SK-N-SH treated with all-trans-retinoic acid at 6 μM for 48 hours (cell line): ENCODE measurements around the gene CD38.

Experiments used
- ATAC-seq: fragments of 200-7000 bp; cut with Tn5 transposase; 3 replicates; pipeline ENCODE4 v1.9.1; 2020; ENCODE audit warnings: mild to moderate bottlenecking, moderate library complexity
- ARNTL ChIP-seq: fragments of 450-650 bp; formaldehyde crosslinking; IDR thresholded peaks from 2 replicates; pipeline ENCODE4 v1.5.0; 2020; ENCODE audit warnings: low read depth, mild to moderate bottlenecking, moderate library complexity, borderline replicate concordance
- BACH2 ChIP-seq: fragments of 250-450 bp; sonication (Bioruptor Pico); IDR thresholded peaks from 2 replicates; pipeline ENCODE4 v1.9.0; 2021; ENCODE audit warnings: mild to moderate bottlenecking, borderline replicate concordance
- CREB5 ChIP-seq: fragments of 250-450 bp; sonication (Bioruptor Pico); IDR thresholded peaks from 2 replicates; pipeline ENCODE4 v1.5.1; 2020; ENCODE audit warnings: low read depth, mild to moderate bottlenecking, moderate library complexity
- ESRRG ChIP-seq: fragments of 250-450 bp; sonication (Bioruptor Pico); IDR thresholded peaks from 2 replicates; pipeline ENCODE4 v1.6.1; 2021; ENCODE audit warnings: mild to moderate bottlenecking
- GLIS3 ChIP-seq: fragments of 250-450 bp; sonication (Bioruptor Pico); IDR thresholded peaks from 2 replicates; pipeline ENCODE4 v1.5.0; 2020; ENCODE audit warnings: mild to moderate bottlenecking, moderate library complexity
- OSR1 ChIP-seq: fragments of 250-450 bp; sonication (Bioruptor Pico); IDR thresholded peaks from 2 replicates; pipeline ENCODE4 v1.8.0; 2022; ENCODE audit warnings: moderate library complexity, mild to moderate bottlenecking, inconsistent platforms
- PATZ1 ChIP-seq: fragments of 250-450 bp; sonication (Bioruptor Pico); IDR thresholded peaks from 2 replicates; pipeline ENCODE4 v1.8.0; 2020; ENCODE audit warnings: mild to moderate bottlenecking, moderate library complexity, borderline replicate concordance
- POU6F1 ChIP-seq: fragments of 250-450 bp; sonication (Bioruptor Pico); IDR thresholded peaks from 2 replicates; pipeline ENCODE4 v1.8.0; 2021; ENCODE audit warnings: low read depth, mild to moderate bottlenecking, moderate library complexity, borderline replicate concordance
- PPARA ChIP-seq: fragments of 250-450 bp; sonication (Bioruptor Pico); IDR thresholded peaks from 2 replicates; pipeline ENCODE4 v1.5.0; 2020; ENCODE audit warnings: mild to moderate bottlenecking, borderline replicate concordance
- SNAI2 ChIP-seq: fragments of 250-450 bp; sonication (Bioruptor Pico); IDR thresholded peaks from 2 replicates; pipeline ENCODE4 v1.5.0; 2020; ENCODE audit warnings: mild to moderate bottlenecking, moderate library complexity
- TCF4 ChIP-seq: fragments of 250-450 bp; sonication (Bioruptor Pico); IDR thresholded peaks from 2 replicates; pipeline ENCODE4 v1.8.0; 2021; ENCODE audit warnings: mild to moderate bottlenecking, moderate library complexity, borderline replicate concordance
- TOX ChIP-seq: fragments of 250-450 bp; sonication (Bioruptor Pico); IDR thresholded peaks from 2 replicates; pipeline ENCODE4 v1.8.0; 2021; ENCODE audit warnings: mild to moderate bottlenecking, moderate library complexity, borderline replicate concordance
- TSHZ2 ChIP-seq: fragments of 250-450 bp; sonication (Bioruptor Pico); IDR thresholded peaks from 2 replicates; pipeline ENCODE4 v1.5.0; 2020; ENCODE audit warnings: mild to moderate bottlenecking, moderate library complexity
- ZC3H10 ChIP-seq: fragments of 250-450 bp; sonication (Bioruptor Pico); IDR thresholded peaks from 2 replicates; pipeline ENCODE4 v1.5.1; 2021; ENCODE audit warnings: mild to moderate bottlenecking, moderate library complexity
- ZFP3 ChIP-seq: fragments of 250-450 bp; sonication (Bioruptor Pico); IDR thresholded peaks from 2 replicates; pipeline ENCODE4 v1.5.0; 2020; ENCODE audit warnings: mild to moderate bottlenecking, moderate library complexity
- ZFP30 ChIP-seq: fragments of 450-650 bp; formaldehyde crosslinking; IDR thresholded peaks from 2 replicates; pipeline ENCODE4 v1.5.0; 2022; ENCODE audit warnings: mild to moderate bottlenecking, moderate library complexity
- ZNF8 ChIP-seq: fragments of 450-650 bp; formaldehyde crosslinking; IDR thresholded peaks from 2 replicates; pipeline ENCODE4 v1.5.0; 2020; ENCODE audit warnings: mild to moderate bottlenecking, moderate library complexity

The CD38 gene

GRCh38 chr4:15901998-15902397 lies 123.9 kb downstream of the CD38 start:
- no peak for ATAC-seq
- TF ChIP-seq POU6F1 (no peak), BACH2 (CRISPR knock-in tag) (no peak), ZFP3 (CRISPR knock-in tag) (no peak), CREB5 (CRISPR knock-in tag) (no peak), GLIS3 (no peak), ESRRG (CRISPR knock-in tag) (no peak), PATZ1 (CRISPR knock-in tag) (no peak), ZFP30 (CRISPR knock-in tag) (no peak), PPARA (CRISPR knock-in tag) (no peak), SNAI2 (no peak), ZNF8 (no peak), TCF4 (CRISPR knock-in tag) (no peak), ZC3H10 (CRISPR knock-in tag) (no peak), OSR1 (CRISPR knock-in tag) (no peak), ARNTL (CRISPR knock-in tag) (no peak), TSHZ2 (CRISPR knock-in tag) (no peak), TOX (CRISPR knock-in tag) (no peak)

GRCh38 chr4:15902746-15903145 lies 124.6 kb downstream of the CD38 start:
- TF ChIP-seq TSHZ2 (CRISPR knock-in tag) = no peak
- no peak for ATAC-seq
